GOT3 (cell line): ENCODE data around the gene ITM2B.
"Not testable (repeated sequence)": the region's sequence is repeated elsewhere in the genome, so short reads cannot be mapped to it uniquely, and the experiment has no call there.

Experiments used
- DNase-seq: peaks from one replicate; lab custom pipeline; 2025; ENCODE audit warnings: mixed read lengths; lab: John Stamatoyannopoulos, UW

Gene ITM2B

DNA sequence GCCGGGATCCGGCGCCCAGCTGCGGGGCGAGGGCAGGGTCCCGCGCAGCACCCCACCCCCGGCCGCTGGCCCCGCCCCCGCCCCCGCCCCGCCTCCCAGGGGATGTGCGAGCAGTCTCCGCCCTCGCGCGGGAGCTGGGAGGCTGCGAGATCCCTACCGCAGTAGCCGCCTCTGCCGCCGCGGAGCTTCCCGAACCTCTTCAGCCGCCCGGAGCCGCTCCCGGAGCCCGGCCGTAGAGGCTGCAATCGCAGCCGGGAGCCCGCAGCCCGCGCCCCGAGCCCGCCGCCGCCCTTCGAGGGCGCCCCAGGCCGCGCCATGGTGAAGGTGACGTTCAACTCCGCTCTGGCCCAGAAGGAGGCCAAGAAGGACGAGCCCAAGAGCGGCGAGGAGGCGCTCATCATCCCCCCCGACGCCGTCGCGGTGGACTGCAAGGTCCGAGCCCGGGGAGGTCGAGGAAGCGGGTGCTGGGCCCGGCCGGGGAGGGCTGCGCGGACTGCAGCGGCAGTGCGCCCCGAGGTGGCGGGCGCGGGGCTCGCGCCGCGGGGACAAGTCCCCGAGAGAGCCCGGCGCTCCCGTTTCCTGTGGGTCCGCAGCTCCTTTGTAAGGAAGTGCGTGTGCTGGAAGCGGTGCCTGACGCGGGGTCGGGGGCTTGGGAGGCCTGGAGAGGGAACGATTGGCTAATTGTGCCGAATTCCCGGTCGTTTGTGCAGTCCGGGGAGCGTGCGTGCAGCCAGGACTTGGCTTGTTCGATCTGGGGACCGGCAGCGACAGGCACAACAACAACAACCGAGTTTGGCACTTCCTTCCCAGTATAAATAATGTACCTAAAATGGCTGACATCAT lies at the start of gene ITM2B:
ITM2B (plus strand) TSS at position 161 of the 843 bp plus-strand sequence; CDS start at position 316, 155 bp downstream.
- peak; percentile 33 for DNase-seq

DNA sequence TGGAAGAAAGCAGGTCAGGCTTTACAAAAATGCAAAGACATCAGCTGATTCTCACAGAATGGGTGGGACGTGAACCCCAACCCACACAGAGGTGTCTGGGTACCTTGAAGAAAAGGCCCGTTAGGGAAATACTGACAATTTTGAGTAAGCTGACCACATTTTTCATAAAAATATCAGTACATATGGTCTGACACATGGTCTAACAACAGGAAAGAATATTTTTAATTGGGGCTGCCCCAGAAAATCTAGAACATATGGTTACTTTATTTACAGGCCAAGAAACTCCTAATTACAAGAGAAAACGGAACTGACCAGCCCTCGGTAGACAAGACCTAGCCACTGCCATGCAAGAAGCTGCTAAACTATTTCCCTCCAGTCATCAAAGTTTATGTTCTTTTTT lies 48.7 kb upstream of the ITM2B start:
- DNase-seq, result no peak

DNA sequence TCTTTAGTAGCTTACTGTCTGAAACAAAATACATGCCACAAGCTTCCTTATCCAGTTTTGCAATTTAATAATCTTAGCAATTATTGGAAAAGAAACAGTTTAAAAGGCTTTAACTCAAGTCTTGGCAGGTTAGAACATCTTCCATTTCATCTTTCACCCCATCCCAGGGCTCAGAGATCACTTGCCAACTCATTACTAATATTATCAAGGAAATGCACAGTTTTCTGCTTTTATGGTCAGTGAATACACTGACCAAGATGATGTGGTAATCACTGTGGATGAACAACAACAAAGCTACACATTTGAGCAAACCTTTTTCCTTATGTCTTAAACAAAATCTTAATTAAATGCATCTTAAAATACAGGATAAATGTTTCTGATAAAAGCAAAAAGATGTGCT lies 48.0 kb upstream of the ITM2B start:
- no peak for DNase-seq

DNA sequence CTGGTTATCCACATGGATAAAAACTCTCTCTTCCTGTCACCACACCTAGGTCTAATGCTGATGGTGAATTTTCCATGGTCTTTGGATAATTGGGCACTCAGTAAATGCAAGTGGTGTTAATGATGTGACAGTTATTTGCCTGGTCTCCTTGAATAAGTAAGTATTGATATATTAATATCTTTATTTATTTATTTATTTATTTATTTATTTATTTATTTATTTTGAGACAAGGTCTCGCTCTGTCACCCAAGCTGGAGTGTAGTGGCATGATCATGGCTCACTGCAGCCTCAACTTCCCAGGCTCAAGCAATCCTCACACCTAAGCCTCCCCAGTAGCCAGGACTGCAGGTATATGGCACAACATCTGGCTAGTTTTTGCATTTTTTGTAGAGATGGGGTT lies 46.3 kb upstream of the ITM2B start:
- no peak for DNase-seq

DNA sequence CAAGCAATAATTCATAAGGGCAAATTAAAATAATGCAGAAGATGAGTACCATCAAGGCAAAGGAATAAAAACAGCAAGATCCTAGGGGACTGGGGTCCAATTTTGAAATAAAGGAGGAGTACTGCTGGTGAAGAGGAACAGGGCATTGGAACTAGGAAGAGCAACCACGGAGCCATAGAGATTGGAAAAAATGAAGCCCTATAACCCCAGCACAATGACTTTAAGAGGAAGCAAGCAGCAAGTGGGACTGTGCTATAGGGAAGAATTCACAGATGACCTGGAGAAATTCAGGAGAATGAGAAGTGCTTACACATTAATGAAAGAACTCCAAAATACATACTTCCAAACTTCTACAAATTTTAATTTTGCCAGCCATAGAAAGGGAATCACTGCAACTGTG lies 44.9 kb upstream of the ITM2B start:
- DNase-seq, result no peak

DNA sequence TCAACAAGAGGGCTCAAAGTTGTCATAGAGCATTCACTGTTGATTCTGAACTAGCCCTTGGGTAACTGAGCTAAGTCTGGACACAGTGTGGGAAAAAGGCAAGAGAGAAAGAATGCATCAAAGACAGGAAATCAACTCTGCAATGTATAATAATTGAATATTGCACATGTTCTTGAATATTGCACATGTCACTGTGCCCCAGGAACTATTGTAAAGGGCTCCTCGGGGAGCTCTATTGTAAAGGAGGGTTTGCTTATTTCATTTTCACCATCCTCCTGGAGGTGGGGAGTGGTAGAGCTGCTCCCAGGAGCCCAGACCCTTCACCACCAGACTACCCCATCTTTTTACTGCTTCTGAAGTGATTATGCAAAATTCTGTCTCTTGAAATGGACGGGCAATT lies 44.4 kb upstream of the ITM2B start:
- no peak for DNase-seq

DNA sequence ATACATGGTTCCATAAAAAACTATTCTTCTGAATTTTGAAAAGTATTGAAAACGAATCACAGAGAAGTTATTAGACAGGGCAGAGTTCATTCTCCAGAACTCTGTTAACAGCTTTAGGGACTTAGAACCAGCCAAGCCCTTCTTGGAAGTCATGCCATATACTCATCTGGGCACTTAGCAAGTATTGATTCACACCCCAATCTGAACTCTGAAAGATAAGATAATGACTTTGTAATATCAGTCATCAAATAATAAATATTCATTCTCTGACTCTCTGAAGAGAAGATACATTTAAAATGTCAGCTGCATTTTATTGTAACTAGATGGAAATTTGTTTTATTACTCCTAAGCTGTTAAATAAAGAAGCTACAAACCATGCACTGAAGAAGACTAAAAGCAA lies 43.8 kb upstream of the ITM2B start:
- no peak for DNase-seq

DNA sequence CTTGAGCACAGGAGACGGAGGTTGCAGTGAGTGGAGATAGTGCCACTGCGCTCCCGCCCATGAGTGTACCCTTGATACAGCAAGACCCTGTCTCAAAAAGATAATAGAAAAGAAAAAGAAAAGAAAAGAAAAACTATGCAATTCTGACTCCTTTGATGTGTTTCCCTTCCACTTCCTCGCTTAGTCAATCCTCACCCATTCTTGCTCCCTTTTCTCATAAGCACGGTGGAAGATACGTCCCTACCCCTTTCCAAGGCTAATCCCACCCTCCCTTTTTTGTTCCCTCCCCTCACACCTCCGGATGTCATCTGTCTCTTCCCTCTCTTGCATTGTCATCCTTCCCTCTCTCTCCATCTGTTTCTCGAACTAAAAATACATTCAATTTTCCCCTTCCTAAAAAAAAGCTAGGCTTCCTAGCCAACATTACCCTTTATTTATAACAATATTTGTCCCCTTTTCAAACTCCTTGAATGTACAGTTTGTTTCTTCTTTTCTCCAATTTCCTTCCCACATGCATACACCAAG lies 40.5 kb upstream of the ITM2B start:
- no peak for DNase-seq

DNA sequence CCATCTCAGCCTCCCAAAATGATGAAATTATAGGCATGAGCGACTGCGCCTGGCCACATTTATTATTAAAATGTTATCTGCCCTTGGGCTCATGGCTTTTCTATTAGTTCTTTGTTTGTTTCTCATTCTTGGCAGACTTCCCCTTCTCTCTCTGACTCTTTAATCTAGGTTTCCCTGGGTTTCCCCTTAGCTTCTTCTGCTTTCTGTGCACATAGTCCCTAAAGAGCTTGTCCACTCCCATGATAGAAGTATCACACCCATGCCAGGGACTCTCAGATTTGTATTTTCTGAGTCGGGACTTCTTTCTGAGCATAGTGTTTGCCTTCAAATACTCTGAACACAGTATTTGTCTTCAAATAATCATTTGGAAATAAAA lies 38.6 kb upstream of the ITM2B start:
- DNase-seq, result no peak

DNA sequence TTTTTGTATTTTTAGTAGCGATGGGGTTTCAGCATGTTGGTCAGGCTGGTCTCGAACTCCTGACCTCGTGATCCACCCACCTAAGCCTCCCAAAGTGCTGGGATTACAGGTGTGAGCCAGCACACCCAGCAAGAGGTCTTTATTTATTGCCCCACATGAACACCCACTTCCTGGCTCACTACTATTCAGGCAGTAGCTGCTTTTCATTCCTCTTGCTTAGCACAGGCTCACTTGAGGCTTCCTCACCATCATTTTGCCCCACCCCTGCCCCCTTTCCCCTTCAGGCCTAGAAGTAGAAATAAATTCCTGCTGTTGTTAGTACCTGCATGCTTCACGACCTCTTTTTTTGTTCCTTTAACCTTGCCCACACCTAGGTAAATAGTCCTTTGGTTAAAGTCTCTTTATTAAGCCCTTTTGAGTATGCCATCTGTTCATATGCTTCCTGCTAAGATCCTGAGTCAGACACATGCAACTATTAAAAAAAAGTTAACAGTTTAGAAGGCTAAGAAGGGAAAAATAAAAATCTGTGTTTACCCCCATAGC lies 33.5 kb upstream of the ITM2B start:
- DNase-seq, result no peak

DNA sequence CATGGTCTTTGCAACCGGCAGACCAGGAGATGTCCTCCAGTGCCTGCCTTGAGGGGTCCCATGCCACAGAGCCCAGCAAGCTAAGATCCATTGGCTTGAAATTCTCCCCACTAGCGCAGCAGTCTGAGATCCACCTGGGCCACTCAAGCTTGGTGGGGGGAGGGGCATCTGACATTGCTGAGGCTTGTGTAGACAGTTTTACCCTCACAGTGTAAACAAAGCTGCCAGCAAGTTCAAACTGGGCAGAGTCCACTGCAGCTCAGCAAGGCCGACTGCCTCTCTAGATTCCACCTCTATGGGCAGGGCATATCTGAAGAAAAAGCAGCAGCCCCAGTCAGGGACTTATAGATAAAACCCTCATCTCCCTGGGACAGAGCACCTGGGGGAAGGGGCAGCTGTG lies 32.0 kb upstream of the ITM2B start:
- no peak for DNase-seq

DNA sequence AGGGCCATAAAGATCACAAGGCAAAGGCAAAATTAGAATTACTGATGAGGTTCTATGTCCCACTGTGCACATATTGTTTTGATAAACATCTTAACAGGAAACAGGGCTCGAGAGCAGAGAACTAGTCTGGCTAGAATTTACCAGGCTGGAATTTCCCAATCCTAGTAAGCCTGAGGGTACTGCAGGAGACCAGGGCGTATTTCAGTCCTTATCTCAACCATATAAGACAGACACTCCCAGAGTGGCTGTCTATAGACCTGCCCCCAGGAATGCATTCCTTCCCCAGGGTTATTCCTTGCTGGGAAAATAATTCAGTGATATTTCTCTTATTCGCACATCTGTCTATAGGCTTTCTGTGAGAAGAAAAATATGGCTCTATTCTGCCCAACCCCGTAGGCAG lies 25.8 kb upstream of the ITM2B start:
- DNase-seq, result not testable (repeated sequence)

DNA sequence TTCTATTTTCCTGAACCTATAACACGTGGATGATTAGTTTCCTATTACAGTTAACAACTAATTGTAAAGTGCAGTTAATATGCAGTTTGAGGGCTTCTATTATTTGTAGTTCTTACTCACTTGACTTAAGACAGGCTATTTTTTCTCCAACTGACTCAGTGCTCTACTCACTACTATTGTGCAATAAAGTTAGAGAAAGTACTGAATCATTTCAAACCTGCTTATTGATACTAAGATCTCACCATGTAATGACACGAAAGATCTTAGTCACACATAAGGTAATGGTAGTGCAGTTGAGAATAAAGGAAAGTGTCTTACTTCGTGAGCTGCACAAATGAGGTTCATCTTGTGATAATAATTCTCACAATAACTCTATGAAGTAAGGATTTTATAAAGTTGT lies 22.8 kb upstream of the ITM2B start:
- DNase-seq, result no peak

DNA sequence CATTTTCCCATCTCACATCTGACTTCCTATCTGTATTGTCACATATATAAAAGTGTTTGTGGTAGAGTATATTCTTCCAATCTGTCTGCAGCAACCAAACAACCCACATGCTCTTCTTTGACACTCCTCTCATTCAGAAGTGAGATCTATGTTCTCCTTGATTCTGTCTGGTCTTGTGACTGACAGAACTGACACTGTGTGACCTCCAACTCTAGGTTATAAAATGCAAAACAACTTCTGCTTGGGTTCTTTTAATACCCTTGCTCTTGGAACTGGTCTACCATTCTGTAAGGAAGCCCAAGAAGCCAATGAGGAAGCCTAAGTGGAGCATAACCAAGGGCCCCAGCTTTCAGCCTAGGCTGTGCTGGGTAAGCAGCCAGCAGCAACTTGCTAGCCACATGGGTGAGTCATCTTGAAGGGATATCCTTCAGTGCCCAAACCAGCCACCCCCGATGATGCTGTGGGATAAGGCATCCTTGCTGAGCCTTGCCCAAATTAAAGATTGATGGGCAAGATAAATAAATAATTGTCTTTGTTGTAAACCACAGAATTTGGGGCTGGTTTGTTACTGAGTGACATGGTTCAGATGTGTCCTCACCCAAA lies 18.4 kb upstream of the ITM2B start:
- DNase-seq, result no peak

DNA sequence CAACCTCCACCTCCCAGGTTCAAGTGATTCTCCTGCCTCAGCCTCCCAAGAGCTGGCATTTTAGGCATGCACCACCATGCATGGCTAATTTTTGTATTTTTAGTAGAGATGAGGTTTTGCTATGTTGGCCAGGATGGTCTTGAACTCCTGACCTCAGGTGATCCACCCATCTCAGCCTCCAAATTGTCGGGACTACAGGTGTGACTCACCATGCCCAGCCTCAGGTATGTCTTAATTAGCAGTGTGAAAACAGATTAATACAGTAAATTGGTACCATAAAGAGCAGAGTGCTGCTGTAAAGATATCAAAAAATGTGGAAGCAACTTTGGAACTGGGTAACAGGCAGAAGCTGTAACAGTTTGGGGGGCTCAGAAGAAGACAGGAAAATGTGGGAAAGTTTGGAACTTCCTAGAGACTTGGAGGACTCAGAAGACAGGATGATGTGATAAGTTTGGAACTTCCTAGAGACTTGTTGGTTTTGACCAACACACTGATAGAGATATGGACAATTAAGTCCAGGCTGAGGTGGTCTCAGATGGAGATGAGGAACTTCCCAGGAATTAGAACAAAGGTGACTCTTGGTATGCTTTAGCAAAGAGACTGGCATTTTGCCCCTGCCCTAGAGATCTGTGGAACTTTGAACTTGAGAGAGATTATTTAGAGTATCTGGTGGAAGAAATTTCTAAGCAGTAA lies 17.3 kb upstream of the ITM2B start:
- DNase-seq, result not testable (repeated sequence)

DNA sequence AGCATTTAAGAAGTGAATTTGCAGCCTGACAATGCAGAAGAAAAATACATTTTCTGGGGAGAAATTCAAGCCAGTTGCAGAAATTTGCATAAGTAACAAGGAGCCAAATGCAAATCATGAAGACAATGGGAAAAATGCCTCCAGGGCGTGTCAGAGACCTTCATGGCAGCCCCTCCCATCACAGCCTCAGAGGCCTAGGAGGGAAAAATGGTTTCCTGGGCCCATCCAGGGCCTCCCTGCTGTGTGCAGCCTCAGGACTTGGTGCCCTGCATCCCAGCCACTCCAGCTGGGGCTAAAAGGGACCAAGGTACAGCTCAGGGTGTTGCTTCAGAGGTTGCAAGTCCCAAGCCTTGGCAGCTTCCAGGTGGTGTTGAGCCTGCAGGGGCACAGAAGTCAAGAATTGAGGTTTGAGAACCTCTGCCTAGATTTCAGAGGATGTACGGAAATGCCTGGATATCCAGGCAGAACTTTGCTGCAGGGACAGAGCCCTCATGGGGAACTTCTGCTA lies 16.7 kb upstream of the ITM2B start:
- DNase-seq, result no peak

DNA sequence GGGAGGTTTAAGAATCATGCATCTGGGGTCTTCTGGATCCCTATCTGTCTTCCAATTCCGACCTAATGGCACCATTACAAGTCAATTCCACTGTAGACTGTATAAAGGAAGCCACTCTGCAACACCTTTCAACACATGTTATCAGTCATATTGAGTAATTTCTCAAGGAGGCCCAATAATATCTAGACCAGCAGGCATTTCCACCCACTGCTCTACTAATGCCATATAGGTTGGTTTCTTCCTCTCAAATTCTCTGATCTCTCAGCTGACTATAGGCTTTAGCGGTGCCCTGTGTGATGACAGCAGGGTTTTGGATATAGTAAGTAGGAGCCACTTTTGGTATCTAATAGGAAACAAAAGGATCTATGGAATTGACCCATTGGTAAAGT lies 12.4 kb upstream of the ITM2B start:
- no peak for DNase-seq

DNA sequence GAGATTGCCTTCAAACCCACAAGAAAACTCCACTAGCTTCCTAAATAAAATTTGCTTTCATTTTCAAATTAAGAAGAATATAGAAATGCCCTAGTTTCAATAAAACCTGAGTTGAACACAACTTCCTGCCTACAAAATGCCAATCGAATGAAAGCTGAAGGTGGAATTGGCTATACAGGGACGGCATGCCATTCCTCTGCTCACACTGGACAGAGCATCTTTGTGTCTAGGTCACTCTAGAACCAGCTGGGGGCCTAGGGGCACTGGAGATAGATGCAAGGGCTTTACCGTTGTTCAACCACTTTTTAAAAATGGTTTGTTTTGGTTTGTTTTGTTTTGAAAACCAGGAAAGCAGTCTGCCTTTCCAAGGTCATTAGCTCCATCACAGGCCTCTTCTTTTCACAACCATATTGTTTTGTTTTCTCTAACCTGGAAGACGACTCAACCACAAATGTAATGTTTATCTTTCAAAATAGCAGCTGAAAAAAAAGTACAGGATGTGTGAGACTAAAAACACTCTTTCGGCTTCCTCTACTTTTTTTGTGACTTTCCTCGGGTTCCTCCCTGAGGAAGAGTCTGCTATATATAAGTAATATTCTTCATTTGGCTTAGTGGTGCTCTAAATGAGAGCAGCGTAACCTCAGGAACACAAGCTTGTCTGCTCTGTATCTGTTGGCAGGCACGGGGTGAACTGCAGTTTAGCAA lies 11.9 kb upstream of the ITM2B start:
- no peak for DNase-seq

DNA sequence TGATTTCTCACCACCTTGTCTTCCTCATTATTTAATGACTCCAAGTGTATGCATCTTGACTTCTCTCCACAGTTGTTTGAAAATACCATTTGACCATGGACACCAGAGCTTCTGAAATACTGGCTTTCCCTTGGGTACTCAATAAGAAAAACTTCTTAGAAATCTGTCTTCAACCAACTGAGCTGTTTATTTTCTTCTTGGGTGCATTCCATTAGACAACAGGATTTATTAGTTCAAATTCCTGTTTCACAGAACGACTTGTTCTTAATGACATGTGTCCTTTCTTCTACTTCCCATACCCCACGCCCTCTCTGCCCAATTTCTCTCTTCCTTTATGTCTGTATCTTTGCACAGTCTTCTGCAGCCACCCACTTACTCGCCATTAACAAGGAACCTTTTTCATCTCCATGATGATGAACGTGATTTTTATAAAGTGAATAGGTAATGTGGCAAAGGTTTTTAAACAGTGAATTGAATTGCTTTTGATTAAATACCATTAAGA lies 11.3 kb upstream of the ITM2B start:
- DNase-seq, result no peak

DNA sequence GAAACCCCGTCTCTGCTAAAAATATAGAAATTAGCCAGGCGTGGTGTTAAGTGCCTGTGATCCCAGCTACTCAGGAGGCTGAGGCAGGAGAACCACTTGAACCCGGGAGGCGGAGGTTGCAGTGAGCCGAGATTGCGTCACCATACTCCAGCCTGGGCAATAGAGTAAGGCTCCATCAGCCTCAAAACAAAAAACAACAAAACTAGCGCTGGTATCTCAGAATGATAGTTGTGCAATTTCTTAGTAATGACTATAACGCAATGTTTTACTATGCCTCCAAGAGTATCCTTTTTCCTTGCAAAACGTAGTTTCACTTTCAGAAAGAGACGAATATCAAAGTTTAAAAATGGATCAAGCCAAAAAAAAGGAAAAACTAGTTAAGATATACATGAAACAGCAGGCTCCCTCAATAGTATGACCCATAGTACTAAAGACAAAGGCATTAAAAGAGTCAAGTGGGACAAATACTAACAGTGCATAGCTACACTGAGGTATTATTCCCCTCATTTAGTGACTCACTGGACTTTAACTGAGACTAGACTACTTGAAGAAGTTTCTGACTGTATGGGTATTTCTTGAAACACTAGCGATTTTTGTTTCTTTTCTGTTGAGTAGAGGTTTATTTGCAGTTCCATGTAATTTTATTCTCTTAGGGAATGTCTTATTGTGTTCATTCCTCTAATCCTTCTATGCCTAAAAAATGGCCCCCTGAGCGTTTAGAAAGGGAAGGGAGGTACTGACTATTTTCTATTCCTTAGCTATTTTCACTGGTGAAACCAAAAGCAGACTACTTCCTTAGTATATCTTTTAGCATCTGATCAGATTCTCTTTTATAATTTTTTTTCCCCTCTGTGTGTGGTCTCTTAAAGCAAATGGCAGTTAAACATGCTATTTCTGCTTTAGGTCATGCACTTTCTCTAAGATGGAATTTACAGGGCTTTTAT lies 10.4 kb upstream of the ITM2B start:
- DNase-seq, result no peak
